Mammary epithelial cell (primary cell): ENCODE measurements around the gene ZKSCAN3.

Experiments used
- CTCF ChIP-seq, 2 donors: IDR thresholded peaks in 1 of 2; conservative IDR thresholded peaks in 1 of 2; 2 replicates each; pipeline ENCODE4 v1.5.1; 2011 to 2012; ENCODE audit warnings: inconsistent platforms in 2 of 2, low read length in 2 of 2, mild to moderate bottlenecking in 2 of 2, control low read depth in 1 of 2, low read depth in 1 of 2; ENCODE audit not compliant: insufficient read depth in 1 of 2; ENCODE audit errors: extremely low read depth in 1 of 2
- EZH2 ChIP-seq: IDR thresholded peaks from 2 replicates; pipeline ENCODE4 v1.6.1; 2012; ENCODE audit warnings: low read length, inconsistent platforms, borderline replicate concordance

DNA sequence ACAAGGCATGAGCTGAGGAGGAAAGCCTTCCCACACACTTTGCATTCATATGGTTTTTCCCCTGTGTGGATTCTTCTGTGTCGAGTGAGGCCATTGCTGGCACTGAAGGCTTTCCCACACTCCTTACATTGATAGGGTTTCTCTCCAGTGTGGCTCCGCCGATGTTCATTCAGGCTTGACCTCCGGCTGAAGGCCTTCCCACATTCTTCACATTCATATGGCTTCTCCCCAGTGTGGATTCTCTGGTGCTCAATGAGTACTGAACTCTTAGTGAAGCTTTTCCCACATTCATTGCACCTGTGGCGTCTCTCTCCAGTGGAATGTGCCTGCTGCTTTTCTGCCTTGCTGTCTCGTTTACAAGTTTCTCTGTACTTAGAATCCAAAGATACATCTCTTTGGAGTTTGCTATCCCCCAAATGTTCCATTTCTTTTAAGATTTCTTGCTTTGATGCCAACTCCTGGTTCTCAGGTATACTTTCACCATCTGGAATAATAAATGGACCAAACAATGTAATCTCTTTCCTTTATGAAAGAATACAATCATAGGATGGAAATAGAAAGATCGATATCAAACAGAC is 23.3 kb upstream of the ZKSCAN3 start:
- TF ChIP-seq CTCF (conservative IDR thresholded peaks at IDR 0.05 in 1 of 2, IDR thresholded peaks at IDR 0.05 in 1 of 2; ENCODE audit: extremely low read depth in 1 of 2, insufficient read depth in 1 of 2, low read depth in 1 of 2, low read length in 2 of 2) (no peak), EZH2 (no peak)
